ENCODE measurements around the gene SESN2.

SESN2 gene

DNA sequence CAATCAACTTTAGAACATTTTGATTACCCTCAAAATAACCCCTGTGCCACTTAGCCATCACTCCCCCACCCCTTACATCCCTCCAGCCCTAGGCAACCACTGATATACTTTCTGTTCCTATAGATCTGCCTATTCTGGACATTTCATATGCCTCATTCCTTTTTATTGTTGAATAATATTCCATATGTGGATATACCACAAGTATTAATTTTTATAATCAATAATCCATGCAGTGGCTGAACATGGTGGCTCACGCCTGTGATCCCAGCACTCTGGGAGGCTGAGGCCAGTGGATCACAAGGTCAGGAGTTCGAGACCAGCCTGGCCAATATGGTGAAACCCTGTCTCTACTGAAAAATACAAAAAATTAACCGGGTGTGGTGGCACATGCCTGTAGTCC lies 49.4 kb downstream of the SESN2 start:
- H4K20me1 ChIP-seq (ENCODE audit: insufficient read depth), result no peaks in the 10 kb centered on the region
- no peaks in the 10 kb centered on the region for H3K36me3 ChIP-seq (ENCODE audit: insufficient read depth)
- TF ChIP-seq, protein P1, sequence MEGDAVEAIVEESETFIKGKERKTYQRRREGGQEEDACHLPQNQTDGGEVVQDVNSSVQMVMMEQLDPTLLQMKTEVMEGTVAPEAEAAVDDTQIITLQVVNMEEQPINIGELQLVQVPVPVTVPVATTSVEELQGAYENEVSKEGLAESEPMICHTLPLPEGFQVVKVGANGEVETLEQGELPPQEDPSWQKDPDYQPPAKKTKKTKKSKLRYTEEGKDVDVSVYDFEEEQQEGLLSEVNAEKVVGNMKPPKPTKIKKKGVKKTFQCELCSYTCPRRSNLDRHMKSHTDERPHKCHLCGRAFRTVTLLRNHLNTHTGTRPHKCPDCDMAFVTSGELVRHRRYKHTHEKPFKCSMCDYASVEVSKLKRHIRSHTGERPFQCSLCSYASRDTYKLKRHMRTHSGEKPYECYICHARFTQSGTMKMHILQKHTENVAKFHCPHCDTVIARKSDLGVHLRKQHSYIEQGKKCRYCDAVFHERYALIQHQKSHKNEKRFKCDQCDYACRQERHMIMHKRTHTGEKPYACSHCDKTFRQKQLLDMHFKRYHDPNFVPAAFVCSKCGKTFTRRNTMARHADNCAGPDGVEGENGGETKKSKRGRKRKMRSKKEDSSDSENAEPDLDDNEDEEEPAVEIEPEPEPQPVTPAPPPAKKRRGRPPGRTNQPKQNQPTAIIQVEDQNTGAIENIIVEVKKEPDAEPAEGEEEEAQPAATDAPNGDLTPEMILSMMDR (conservative IDR thresholded peaks at IDR 0.05; ENCODE audit: low read depth, low read length), result no peak
- H3K79me2 ChIP-seq (ENCODE audit: insufficient read depth, low read depth), result no peaks in the 10 kb centered on the region
- H3K4me2 ChIP-seq, result no peak overlapping the region
- H3K4me3 ChIP-seq (IDR thresholded peaks at IDR 0.05; ENCODE audit: insufficient read depth, low read depth, low read length), result no peak overlapping the region
- no peaks in the 10 kb centered on the region for H3K4me1 ChIP-seq (ENCODE audit: low read depth, poor library complexity, severe bottlenecking)
- H2AFZ ChIP-seq (ENCODE audit: low read depth), result no peak overlapping the region
- H3K9ac ChIP-seq, result no peak overlapping the region
- no peaks in the 10 kb centered on the region for H3K27me3 ChIP-seq (ENCODE audit: insufficient read depth, low read depth)
- no peak overlapping the region for H3K27ac ChIP-seq

DNA sequence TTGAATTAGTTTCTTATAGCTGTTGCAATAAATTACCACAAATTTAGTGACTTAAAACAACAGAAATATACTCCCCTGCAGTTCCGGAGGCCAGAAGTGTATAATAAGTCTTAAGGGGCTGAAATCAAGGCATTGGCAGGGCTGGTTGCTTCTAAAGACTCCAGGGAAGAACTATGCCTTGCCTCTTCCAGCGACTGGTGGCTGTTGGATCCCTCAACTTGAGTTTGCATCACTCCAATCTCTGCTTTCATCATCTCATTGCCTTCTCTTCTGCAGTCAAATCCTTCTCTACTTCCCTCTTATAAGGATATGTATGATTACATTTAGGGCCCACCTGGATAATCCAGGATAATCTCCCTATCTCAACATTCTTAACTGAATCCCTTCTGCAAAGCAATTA lies 50.4 kb downstream of the SESN2 start:
- no peak overlapping the region for H3K4me3 ChIP-seq (IDR thresholded peaks at IDR 0.05; ENCODE audit: insufficient read depth, low read depth, low read length)
- no peak overlapping the region for H3K4me2 ChIP-seq
- TF ChIP-seq, protein P1 (conservative IDR thresholded peaks at IDR 0.05; ENCODE audit: low read depth, low read length), result no peak
- H3K79me2 ChIP-seq (ENCODE audit: insufficient read depth, low read depth), result no peaks in the 10 kb centered on the region
- no peak overlapping the region for H2AFZ ChIP-seq (ENCODE audit: low read depth)
- no peaks in the 10 kb centered on the region for H3K36me3 ChIP-seq (ENCODE audit: insufficient read depth)
- H4K20me1 ChIP-seq (ENCODE audit: insufficient read depth), result no peaks in the 10 kb centered on the region
- no peaks in the 10 kb centered on the region for H3K27me3 ChIP-seq (ENCODE audit: insufficient read depth, low read depth)
- no peaks in the 10 kb centered on the region for H3K4me1 ChIP-seq (ENCODE audit: low read depth, poor library complexity, severe bottlenecking)
- no peak overlapping the region for H3K27ac ChIP-seq
- H3K9ac ChIP-seq, result no peak overlapping the region

DNA sequence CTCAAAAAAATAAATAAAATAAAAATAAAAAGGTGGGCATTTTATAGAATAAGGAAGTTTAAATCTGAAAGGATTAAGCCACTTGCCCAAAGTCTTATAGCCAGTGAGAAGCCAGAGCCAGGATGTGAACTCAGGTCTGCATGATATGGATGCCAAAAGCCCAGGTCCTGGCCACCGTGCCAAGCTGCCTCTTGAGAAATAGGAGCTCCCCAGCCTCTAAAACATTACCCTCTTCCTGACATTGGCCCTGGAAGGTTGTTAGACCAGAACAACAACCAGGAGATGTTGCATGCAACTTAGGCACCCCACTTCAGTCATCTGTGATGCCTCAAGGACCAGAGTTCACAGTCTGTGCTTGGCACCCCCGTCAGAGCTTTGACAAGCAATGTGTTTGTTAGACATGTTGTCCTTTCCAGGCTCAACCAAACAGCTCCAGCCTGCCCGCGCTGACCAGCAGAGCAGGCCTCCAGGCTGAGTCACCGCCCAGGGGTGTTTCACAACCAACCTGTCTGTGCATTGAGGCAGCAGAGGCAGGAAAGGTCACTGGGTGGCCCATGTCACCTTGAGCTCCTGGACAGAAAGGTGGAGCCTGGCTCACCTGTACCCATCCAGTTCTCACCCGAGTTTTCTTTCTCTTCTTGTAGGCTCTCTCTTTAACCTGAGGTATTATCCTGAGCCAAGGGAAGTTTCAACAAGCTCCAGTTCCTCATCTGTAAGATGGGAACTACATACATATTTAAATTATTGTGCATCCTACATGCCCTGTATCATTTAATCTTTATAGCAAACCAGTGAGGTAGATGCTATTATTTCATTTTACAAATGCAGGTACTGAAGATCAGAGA lies 54.6 kb downstream of the SESN2 start:
- H2AFZ ChIP-seq (ENCODE audit: low read depth), result no peak overlapping the region; the same call in 1 of the 2 replicates
- no peak overlapping the region for H3K9ac ChIP-seq
- no peaks in the 10 kb centered on the region for H3K79me2 ChIP-seq (ENCODE audit: insufficient read depth, low read depth)
- no peak overlapping the region for H3K27ac ChIP-seq
- H3K27me3 ChIP-seq (ENCODE audit: insufficient read depth, low read depth), result no peaks in the 10 kb centered on the region
- H3K4me2 ChIP-seq, result no peak overlapping the region
- H4K20me1 ChIP-seq (ENCODE audit: insufficient read depth), result no peaks in the 10 kb centered on the region
- H3K4me3 ChIP-seq (IDR thresholded peaks at IDR 0.05; ENCODE audit: insufficient read depth, low read depth, low read length), result no peak overlapping the region
- H3K36me3 ChIP-seq (ENCODE audit: insufficient read depth), result no peaks in the 10 kb centered on the region
- H3K4me1 ChIP-seq (ENCODE audit: low read depth, poor library complexity, severe bottlenecking), result no peaks in the 10 kb centered on the region
- TF ChIP-seq, protein P1 (conservative IDR thresholded peaks at IDR 0.05; ENCODE audit: low read depth, low read length), result no peak

DNA sequence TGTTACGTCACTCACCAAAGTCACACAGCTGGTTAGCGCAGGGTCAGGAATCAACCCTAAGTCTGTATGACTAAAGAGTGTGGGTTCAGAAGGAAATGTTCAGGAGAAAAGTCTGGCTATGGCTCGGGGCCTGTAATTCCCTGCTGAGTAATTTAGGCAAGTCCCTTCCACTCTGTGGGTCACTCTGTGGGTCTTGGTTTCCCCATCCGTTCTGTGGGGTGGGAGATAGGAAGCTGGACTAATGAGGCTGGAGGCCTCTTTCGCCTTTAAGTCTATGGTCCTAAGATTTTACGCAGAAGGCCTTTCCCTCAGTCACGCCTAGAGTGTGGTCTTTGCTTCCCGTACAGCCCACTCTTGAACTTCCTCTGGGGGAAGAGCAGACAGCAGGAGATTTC lies 55.2 kb downstream of the SESN2 start:
- Histone ChIP-seq H2AFZ (ENCODE audit: low read depth) (no peak overlapping the region), H4K20me1 (ENCODE audit: insufficient read depth) (no peaks in the 10 kb centered on the region), H3K4me3 (IDR thresholded peaks at IDR 0.05; ENCODE audit: insufficient read depth, low read depth, low read length) (no peak overlapping the region), H3K36me3 (ENCODE audit: insufficient read depth) (no peaks in the 10 kb centered on the region), H3K4me2 (no peak overlapping the region), H3K4me1 (ENCODE audit: low read depth, poor library complexity, severe bottlenecking) (no peaks in the 10 kb centered on the region), H3K27ac (no peak overlapping the region), H3K79me2 (ENCODE audit: insufficient read depth, low read depth) (no peaks in the 10 kb centered on the region), H3K9ac (no peak overlapping the region), H3K27me3 (ENCODE audit: insufficient read depth, low read depth) (no peaks in the 10 kb centered on the region)
- TF ChIP-seq, protein P1 (conservative IDR thresholded peaks at IDR 0.05; ENCODE audit: low read depth, low read length), result no peak

Data from KMS-11 (cell line).